ENCODE measurements around the gene PGAM1.
"Not testable (repeated sequence)": the region's sequence is repeated elsewhere in the genome, so short reads cannot be mapped to it uniquely, and the experiment has no call there.

Gene PGAM1

GRCh38 chr10:97393034-97393573 is 32.9 kb upstream of the PGAM1 start:
- Histone ChIP-seq H3K9ac (ENCODE audit: low read depth, low read length) (no peak overlapping the region), H3K36me3 (ENCODE audit: control insufficient read depth, insufficient read depth, low read length) (peaks cover 39% of the 10 kb centered on the region), H3K4me1 (ENCODE audit: control insufficient read depth, insufficient read depth, low read length) (no peaks in the 10 kb centered on the region), H3K27me3 (ENCODE audit: control insufficient read depth, insufficient read depth, low read length) (no peaks in the 10 kb centered on the region), H3K9me3 (ENCODE audit: control insufficient read depth, insufficient read depth, low read length) (no peaks in the 10 kb centered on the region), H3K4me3 (ENCODE audit: low read depth, low read length) (no peak overlapping the region)

GRCh38 chr10:97396056-97396455 is 29.9 kb upstream of the PGAM1 start:
- no peaks in the 10 kb centered on the region for H3K9me3 ChIP-seq (ENCODE audit: control insufficient read depth, insufficient read depth, low read length)
- H3K27me3 ChIP-seq (ENCODE audit: control insufficient read depth, insufficient read depth, low read length), result no peaks in the 10 kb centered on the region
- H3K4me3 ChIP-seq (ENCODE audit: low read depth, low read length), result no peak overlapping the region
- H3K36me3 ChIP-seq (ENCODE audit: control insufficient read depth, insufficient read depth, low read length), result peaks cover 16% of the 10 kb centered on the region
- H3K4me1 ChIP-seq (ENCODE audit: control insufficient read depth, insufficient read depth, low read length), result peaks cover 2% of the 10 kb centered on the region
- no peak overlapping the region for H3K9ac ChIP-seq (ENCODE audit: low read depth, low read length)

- H3K36me3 ChIP-seq (ENCODE audit: control insufficient read depth, insufficient read depth, low read length), result peaks cover 5% of the 10 kb centered on the region
- H3K9ac ChIP-seq (ENCODE audit: low read depth, low read length), result no peak overlapping the region
- H3K4me3 ChIP-seq (ENCODE audit: low read depth, low read length), result peak overlapping the region; percentile 61
- H3K4me1 ChIP-seq (ENCODE audit: control insufficient read depth, insufficient read depth, low read length), result peaks cover 2% of the 10 kb centered on the region
- no peaks in the 10 kb centered on the region for H3K27me3 ChIP-seq (ENCODE audit: control insufficient read depth, insufficient read depth, low read length)
- H3K9me3 ChIP-seq (ENCODE audit: control insufficient read depth, insufficient read depth, low read length), result no peaks in the 10 kb centered on the region
These were observed 26.0 kb upstream of the PGAM1 start for GRCh38 chr10:97399843-97400545.

GRCh38 chr10:97400665-97401454 is 25.1 kb upstream of the PGAM1 start, which contains the start of gene RRP12:
TSS of gene RRP12 (minus strand) at chr10:97401340. CDS start at chr10:97401231, 109 bp downstream.
- peak within 1 kb of the TSS; percentile 61 for H3K4me3 ChIP-seq (ENCODE audit: low read depth, low read length)
- no peaks in the 10 kb centered on the region for H3K9me3 ChIP-seq (ENCODE audit: control insufficient read depth, insufficient read depth, low read length)
- no peaks in the 10 kb centered on the region for H3K27me3 ChIP-seq (ENCODE audit: control insufficient read depth, insufficient read depth, low read length)
- H3K4me1 ChIP-seq (ENCODE audit: control insufficient read depth, insufficient read depth, low read length), result peaks cover 2% of the 10 kb centered on the region
- peak within 1 kb of the TSS; percentile 30 for H3K9ac ChIP-seq (ENCODE audit: low read depth, low read length)
- H3K36me3 ChIP-seq (ENCODE audit: control insufficient read depth, insufficient read depth, low read length), result peaks cover 5% of the 10 kb centered on the region

- H3K27me3 ChIP-seq (ENCODE audit: control insufficient read depth, insufficient read depth, low read length), result no peaks in the 10 kb centered on the region
- peaks cover 2% of the 10 kb centered on the region for H3K4me1 ChIP-seq (ENCODE audit: control insufficient read depth, insufficient read depth, low read length)
- no peaks in the 10 kb centered on the region for H3K36me3 ChIP-seq (ENCODE audit: control insufficient read depth, insufficient read depth, low read length)
- H3K9me3 ChIP-seq (ENCODE audit: control insufficient read depth, insufficient read depth, low read length), result no peaks in the 10 kb centered on the region
- no peak overlapping the region for H3K9ac ChIP-seq (ENCODE audit: low read depth, low read length)
- peak overlapping the region; percentile 61 for H3K4me3 ChIP-seq (ENCODE audit: low read depth, low read length)
These were observed 24.5 kb upstream of the PGAM1 start for GRCh38 chr10:97401455-97401919.

- Histone ChIP-seq H3K9ac (ENCODE audit: low read depth, low read length) (no peak overlapping the region), H3K36me3 (ENCODE audit: control insufficient read depth, insufficient read depth, low read length) (no peaks in the 10 kb centered on the region), H3K4me1 (ENCODE audit: control insufficient read depth, insufficient read depth, low read length) (peaks cover 2% of the 10 kb centered on the region), H3K4me3 (ENCODE audit: low read depth, low read length) (no peak overlapping the region), H3K9me3 (ENCODE audit: control insufficient read depth, insufficient read depth, low read length) (no peaks in the 10 kb centered on the region), H3K27me3 (ENCODE audit: control insufficient read depth, insufficient read depth, low read length) (no peaks in the 10 kb centered on the region)
These were observed 21.9 kb upstream of the PGAM1 start for GRCh38 chr10:97404044-97404443.

- Histone ChIP-seq H3K4me3 (ENCODE audit: low read depth, low read length) (no peak overlapping the region), H3K4me1 (ENCODE audit: control insufficient read depth, insufficient read depth, low read length) (no peaks in the 10 kb centered on the region), H3K36me3 (ENCODE audit: control insufficient read depth, insufficient read depth, low read length) (no peaks in the 10 kb centered on the region), H3K9me3 (ENCODE audit: control insufficient read depth, insufficient read depth, low read length) (no peaks in the 10 kb centered on the region), H3K27me3 (ENCODE audit: control insufficient read depth, insufficient read depth, low read length) (no peaks in the 10 kb centered on the region), H3K9ac (ENCODE audit: low read depth, low read length) (no peak overlapping the region)
These were observed 19.9 kb upstream of the PGAM1 start for GRCh38 chr10:97406064-97406463.

GRCh38 chr10:97406483-97406882 is 19.5 kb upstream of the PGAM1 start:
- H3K4me3 ChIP-seq (ENCODE audit: low read depth, low read length); H3K36me3 ChIP-seq (ENCODE audit: control insufficient read depth, insufficient read depth, low read length); H3K4me1 ChIP-seq (ENCODE audit: control insufficient read depth, insufficient read depth, low read length); H3K27me3 ChIP-seq (ENCODE audit: control insufficient read depth, insufficient read depth, low read length); H3K9me3 ChIP-seq (ENCODE audit: control insufficient read depth, insufficient read depth, low read length); H3K9ac ChIP-seq (ENCODE audit: low read depth, low read length): not testable (repeated sequence)

- Histone ChIP-seq H3K4me1 (ENCODE audit: control insufficient read depth, insufficient read depth, low read length) (no peaks in the 10 kb centered on the region), H3K36me3 (ENCODE audit: control insufficient read depth, insufficient read depth, low read length) (no peaks in the 10 kb centered on the region), H3K9ac (ENCODE audit: low read depth, low read length) (no peak overlapping the region), H3K9me3 (ENCODE audit: control insufficient read depth, insufficient read depth, low read length) (no peaks in the 10 kb centered on the region), H3K27me3 (ENCODE audit: control insufficient read depth, insufficient read depth, low read length) (no peaks in the 10 kb centered on the region), H3K4me3 (ENCODE audit: low read depth, low read length) (peak overlapping the region; percentile 53)
These were observed 18.6 kb upstream of the PGAM1 start for GRCh38 chr10:97407211-97407951.

GRCh38 chr10:97407952-97408248 is 18.1 kb upstream of the PGAM1 start:
- Histone ChIP-seq H3K27me3 (ENCODE audit: control insufficient read depth, insufficient read depth, low read length) (no peaks in the 10 kb centered on the region), H3K9ac (ENCODE audit: low read depth, low read length) (no peak overlapping the region), H3K36me3 (ENCODE audit: control insufficient read depth, insufficient read depth, low read length) (no peaks in the 10 kb centered on the region), H3K4me3 (ENCODE audit: low read depth, low read length) (no peak overlapping the region), H3K4me1 (ENCODE audit: control insufficient read depth, insufficient read depth, low read length) (no peaks in the 10 kb centered on the region), H3K9me3 (ENCODE audit: control insufficient read depth, insufficient read depth, low read length) (no peaks in the 10 kb centered on the region)

- Histone ChIP-seq H3K4me1 (ENCODE audit: control insufficient read depth, insufficient read depth, low read length) (no peaks in the 10 kb centered on the region), H3K27me3 (ENCODE audit: control insufficient read depth, insufficient read depth, low read length) (no peaks in the 10 kb centered on the region), H3K4me3 (ENCODE audit: low read depth, low read length) (no peak overlapping the region), H3K9me3 (ENCODE audit: control insufficient read depth, insufficient read depth, low read length) (no peaks in the 10 kb centered on the region), H3K36me3 (ENCODE audit: control insufficient read depth, insufficient read depth, low read length) (no peaks in the 10 kb centered on the region), H3K9ac (ENCODE audit: low read depth, low read length) (no peak overlapping the region)
These were observed 17.4 kb upstream of the PGAM1 start for GRCh38 chr10:97408496-97408992.
